C4-2B (cell line): Measurements from ENCODE around the gene LEPROT.
A peak's percentile ranks its signal among the peaks of the same experiment; 100 is the strongest.
"Not testable (repeated sequence)": the region's sequence is repeated elsewhere in the genome, so short reads cannot be mapped to it uniquely, and the experiment has no call there.

Source experiments
- H3K27ac ChIP-seq: fragments of 450-650 bp; 2 replicates; pipeline ENCODE4 v1.5.1; 2017
- CTCF ChIP-seq: fragments of 450-650 bp; conservative IDR thresholded peaks from 2 replicates; pipeline ENCODE4 v1.5.1; 2017; ENCODE audit warnings: mild to moderate bottlenecking
- ZFX ChIP-seq: fragments of 450-650 bp; IDR thresholded peaks from 2 replicates; pipeline ENCODE4 v1.6.1; 2017

LEPROT gene

GRCh38 chr1:65449214-65449823 lies 28.9 kb downstream of the LEPROT start:
- no peak overlapping the region for H3K27ac ChIP-seq

GRCh38 chr1:65455678-65456077 lies 35.2 kb downstream of the LEPROT start:
- not testable (repeated sequence) for H3K27ac ChIP-seq

More at GRCh38 chr1:65449214-65449823, 28.9 kb downstream of the LEPROT start:
- TF ChIP-seq ZFX, result no peak
- peak; percentile 41 for TF ChIP-seq CTCF

GRCh38 chr1:65456481-65456880 lies 36.0 kb downstream of the LEPROT start:
- H3K27ac ChIP-seq, result no peak overlapping the region
- no peak for TF ChIP-seq ZFX

- TF ChIP-seq ZFX, result no peak
- no peak for TF ChIP-seq CTCF
- no peak overlapping the region for H3K27ac ChIP-seq
Measured at GRCh38 chr1:65457868-65458267, 37.4 kb downstream of the LEPROT start.

GRCh38 chr1:65458730-65459396 lies 38.4 kb downstream of the LEPROT start:
- TF ChIP-seq CTCF (no peak), ZFX (no peak)
- no peak overlapping the region for H3K27ac ChIP-seq

- TF ChIP-seq CTCF, result peak; percentile 67
- TF ChIP-seq ZFX, result no peak
- no peak overlapping the region for H3K27ac ChIP-seq
Measured at GRCh38 chr1:65459397-65459768, 38.9 kb downstream of the LEPROT start.

- H3K27ac ChIP-seq, result not testable (repeated sequence)
Measured at GRCh38 chr1:65465837-65466236, 45.4 kb downstream of the LEPROT start.

- TF ChIP-seq ZFX, result no peak
- TF ChIP-seq CTCF, result no peak
- H3K27ac ChIP-seq, result no peak overlapping the region
Measured at GRCh38 chr1:65467536-65467935, 47.1 kb downstream of the LEPROT start.

- H3K27ac ChIP-seq, result no peak overlapping the region; the same call in 1 of the 2 replicates
- TF ChIP-seq ZFX (no peak), CTCF (no peak)
Measured at GRCh38 chr1:65469126-65469888, 48.8 kb downstream of the LEPROT start.
